Smooth muscle cell (in vitro differentiated cells): ENCODE measurements around the gene PLXNA4. TPM values are rescaled to one million over a fixed set of nuclear protein-coding genes. Genes with fewer than 3 reads are reported as not detected.

Experiments used
- DNase-seq: peaks from one replicate; lab custom pipeline; 2025; ENCODE audit not compliant: unreplicated experiment; lab: John Stamatoyannopoulos, UW
- H2AFZ ChIP-seq: fragments of 200-600 bp; sonication (generic); 2 replicates; pipeline ENCODE4 v1.6.0; 2016; ENCODE audit warnings: antibody characterized with exemption, low read depth, mild to moderate bottlenecking
- H3F3A ChIP-seq: fragments of 200-600 bp; sonication (generic); 2 replicates; pipeline ENCODE4 v1.6.0; 2017; ENCODE audit warnings: antibody characterized with exemption, low read depth
- H3K27ac ChIP-seq: fragments of 200-600 bp; sonication (generic); 2 replicates; pipeline ENCODE4 v1.5.1; 2016; ENCODE audit warnings: low read depth, mild to moderate bottlenecking
- H3K27me3 ChIP-seq: fragments of 200-600 bp; sonication (generic); 2 replicates; pipeline ENCODE4 v1.6.1; 2016; ENCODE audit warnings: low read depth, mild to moderate bottlenecking
- H3K36me3 ChIP-seq: fragments of 200-600 bp; sonication (generic); 2 replicates; pipeline ENCODE4 v1.5.1; 2016; ENCODE audit warnings: low read depth
- H3K4me1 ChIP-seq: fragments of 200-600 bp; sonication (generic); 2 replicates; pipeline ENCODE4 v1.5.1; 2016; ENCODE audit warnings: low read depth
- H3K4me2 ChIP-seq: fragments of 200-600 bp; sonication (generic); 2 replicates; pipeline ENCODE4 v1.6.0; 2016; ENCODE audit warnings: mild to moderate bottlenecking
- H3K4me3 ChIP-seq: fragments of 200-600 bp; sonication (generic); 2 replicates; pipeline ENCODE4 v1.5.1; 2016; ENCODE audit warnings: mild to moderate bottlenecking
- H3K79me2 ChIP-seq: fragments of 200-600 bp; sonication (generic); 2 replicates; pipeline ENCODE4 v1.6.0; 2016; ENCODE audit warnings: low read depth, mild to moderate bottlenecking
- H3K9ac ChIP-seq: fragments of 200-600 bp; sonication (generic); 2 replicates; pipeline ENCODE4 v1.6.0; 2016; ENCODE audit warnings: low read depth
- H3K9me3 ChIP-seq: fragments of 200-600 bp; sonication (generic); replicated peaks from 2 replicates; pipeline ENCODE4 v1.5.1; 2016; ENCODE audit warnings: low read depth
- H4K20me1 ChIP-seq: fragments of 200-600 bp; sonication (generic); 2 replicates; pipeline ENCODE4 v1.6.0; 2016; ENCODE audit warnings: low read depth
- CTCF ChIP-seq: fragments of 200-600 bp; sonication (generic); IDR thresholded peaks from 2 replicates; pipeline ENCODE4 v1.5.1; 2017; ENCODE audit warnings: borderline replicate concordance, mild to moderate bottlenecking, antibody characterized with exemption; ENCODE audit not compliant: insufficient read depth, poor library complexity, severe bottlenecking
- WGBS: methylation state at CpG from one replicate; pipeline ENCODE4 v1.1.7; 2016; ENCODE audit warnings: low lambda C conversion rate; 5-methylcytosine and 5-hydroxymethylcytosine counted together
- polyA plus RNA-seq: library from polyadenylated mRNA; unstranded; fragments of >200 nt; fragmentation: Nextera tagmentation; extraction: Ambion mirVana; gene quantifications from 2 replicates; pipeline ENCODE4 v1.2.1, GENCODE V29; 2016
- total RNA-seq: library from RNA; depleted of rRNA; stranded (reverse); fragments of >200 nt; gene quantifications from 2 replicates; pipeline ENCODE4 v1.2.3, GENCODE V29; 2014

The PLXNA4 gene
- total and polyA plus RNA-seq, 2 experiments from 2014 or later, result 8.5 to 9.9 TPM

DNA sequence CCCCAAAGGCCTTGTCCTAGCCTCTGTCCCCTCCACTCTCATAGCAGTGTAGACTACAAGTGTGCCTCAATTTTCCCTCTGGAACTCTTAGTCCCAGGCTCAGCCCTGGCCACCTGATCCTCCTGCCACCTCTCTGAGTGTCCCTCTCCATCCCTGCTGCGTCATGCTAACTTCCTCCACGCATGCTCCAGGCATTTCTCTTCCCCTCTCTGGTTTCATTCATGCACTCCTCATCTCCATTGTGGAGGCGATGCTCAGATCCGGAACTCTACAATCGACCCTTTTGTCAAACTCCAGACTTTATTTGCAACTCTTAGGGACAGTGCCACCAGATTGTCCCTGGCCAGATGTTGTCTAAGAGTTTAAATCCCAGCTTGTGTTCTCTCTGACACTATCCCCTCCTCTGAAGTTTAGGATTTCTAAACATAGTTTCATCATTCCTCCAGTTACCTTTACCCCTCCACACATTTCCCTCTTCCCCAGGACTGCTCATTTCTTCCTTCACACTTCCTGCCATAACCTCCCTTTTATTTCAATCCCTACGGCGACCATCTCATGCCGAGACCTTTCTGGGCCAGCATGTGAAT is 492.6 kb downstream of the PLXNA4 start:
- Histone ChIP-seq H3K9me3 (no peaks in the 10 kb centered on the region), H3K9ac (no peak overlapping the region), H3K27ac (no peak overlapping the region), H3K4me2 (no peak overlapping the region), H2AFZ (no peak overlapping the region), H3K36me3 (no peaks in the 10 kb centered on the region), H4K20me1 (no peaks in the 10 kb centered on the region), H3F3A (no peaks in the 10 kb centered on the region), H3K27me3 (no peaks in the 10 kb centered on the region), H3K79me2 (no peaks in the 10 kb centered on the region), H3K4me1 (peaks cover 11% of the 10 kb centered on the region), H3K4me3 (no peak overlapping the region)
- no peak for TF ChIP-seq CTCF
- no peak for DNase-seq
- 91% methylated on average over 8 of the region's 8 CpGs for WGBS

- DNase-seq, result no peak
- H3K9ac ChIP-seq, result no peak overlapping the region
- H3K4me2 ChIP-seq, result no peak overlapping the region
- no peak overlapping the region for H3K4me3 ChIP-seq
- no peak overlapping the region for H3K27ac ChIP-seq
- 90% methylated on average over 10 of the region's 10 CpGs for WGBS
- no peaks in the 10 kb centered on the region for H3K79me2 ChIP-seq
- no peaks in the 10 kb centered on the region for H3F3A ChIP-seq
- H2AFZ ChIP-seq, result no peak overlapping the region
- H3K9me3 ChIP-seq, result no peaks in the 10 kb centered on the region
- no peaks in the 10 kb centered on the region for H4K20me1 ChIP-seq
- H3K36me3 ChIP-seq, result no peaks in the 10 kb centered on the region
- peaks cover 11% of the 10 kb centered on the region for H3K4me1 ChIP-seq
- no peaks in the 10 kb centered on the region for H3K27me3 ChIP-seq
- TF ChIP-seq CTCF, result no peak
Observed at GRCh38 chr7:132083126-132083525, 493.1 kb downstream of the PLXNA4 start.

- 46% methylated on average over 1 of the region's 1 CpG for WGBS
- no peaks in the 10 kb centered on the region for H4K20me1 ChIP-seq
- H2AFZ ChIP-seq, result no peak overlapping the region
- H3K4me2 ChIP-seq, result no peak overlapping the region
- DNase-seq, result no peak
- no peaks in the 10 kb centered on the region for H3K27me3 ChIP-seq
- no peak for TF ChIP-seq CTCF
- no peak overlapping the region for H3K27ac ChIP-seq
- no peaks in the 10 kb centered on the region for H3F3A ChIP-seq
- no peak overlapping the region for H3K9ac ChIP-seq
- no peak overlapping the region for H3K4me3 ChIP-seq
- no peaks in the 10 kb centered on the region for H3K36me3 ChIP-seq
- peaks cover 11% of the 10 kb centered on the region for H3K4me1 ChIP-seq
- no peaks in the 10 kb centered on the region for H3K9me3 ChIP-seq
- H3K79me2 ChIP-seq, result no peaks in the 10 kb centered on the region
Observed at GRCh38 chr7:132082394-132082793, 493.9 kb downstream of the PLXNA4 start.

- Histone ChIP-seq H2AFZ (no peak overlapping the region), H3K27ac (no peak overlapping the region), H3K9ac (no peak overlapping the region), H3K27me3 (no peaks in the 10 kb centered on the region), H3K79me2 (no peaks in the 10 kb centered on the region), H3K9me3 (no peaks in the 10 kb centered on the region), H3K4me3 (no peak overlapping the region), H3F3A (no peaks in the 10 kb centered on the region), H3K4me2 (no peak overlapping the region), H3K36me3 (no peaks in the 10 kb centered on the region), H3K4me1 (peaks cover 11% of the 10 kb centered on the region), H4K20me1 (no peaks in the 10 kb centered on the region)
- WGBS, result 88% methylated on average over 2 of the region's 2 CpGs
- TF ChIP-seq CTCF, result no peak
- no peak for DNase-seq
Observed at GRCh38 chr7:132081686-132082085, 494.6 kb downstream of the PLXNA4 start.
